MCF 10A (cell line): ENCODE results near the gene TMC8. TPM values are rescaled to one million over a fixed set of nuclear protein-coding genes. Genes with fewer than 3 reads are reported as not detected.

Experiments used
- BruUV-seq: library from RNA; stranded (reverse); fragments of 400-500 nt; replicated peaks from 2 replicates; lab custom pipeline; 2021; lab: Mats Ljungman, UMichigan
- CTCF ChIA-PET: fragments of 300-600 bp; sonication (Branson Sonifier 250); formaldehyde crosslinking; extraction: SDS; loops from one replicate; lab custom pipeline; 2021; ENCODE audit warnings: antibody characterized with exemption, inconsistent platforms; lab: Yijun Ruan, JAX
- POLR2A ChIA-PET: fragments of 300-600, 350-650 bp; sonication (Branson Sonifier 250); formaldehyde crosslinking; extraction: SDS; loops from one replicate; lab custom pipeline; 2020; ENCODE audit warnings: antibody characterized with exemption, inconsistent platforms; lab: Yijun Ruan, JAX
- DNase-seq: peaks from one replicate; pipeline ENCODE4 v3.0.0-alpha.2; 2018; ENCODE audit not compliant: unreplicated experiment
- H3K27ac Mint-ChIP-seq: one replicate; pipeline ENCODE4 v1.8.0; 2022; ENCODE audit warnings: mild to moderate bottlenecking, low read depth, mixed read lengths; ENCODE audit not compliant: unreplicated experiment
- H3K27me3 Mint-ChIP-seq: one replicate; pipeline ENCODE4 v1.8.0; 2022; ENCODE audit warnings: mixed read lengths; ENCODE audit not compliant: insufficient read depth, unreplicated experiment
- H3K36me3 Mint-ChIP-seq: one replicate; pipeline ENCODE4 v1.8.0; 2022; ENCODE audit warnings: mild to moderate bottlenecking, moderate library complexity, mixed read lengths; ENCODE audit not compliant: insufficient read depth, unreplicated experiment
- H3K4me1 Mint-ChIP-seq: one replicate; pipeline ENCODE4 v1.8.0; 2022; ENCODE audit warnings: mixed read lengths; ENCODE audit not compliant: insufficient read depth, unreplicated experiment
- H3K4me3 Mint-ChIP-seq: one replicate; pipeline ENCODE4 v1.8.0; 2022; ENCODE audit warnings: mild to moderate bottlenecking, moderate library complexity, mixed read lengths; ENCODE audit not compliant: unreplicated experiment
- H3K9me3 Mint-ChIP-seq: one replicate; pipeline ENCODE4 v1.8.0; 2022; ENCODE audit warnings: mixed read lengths; ENCODE audit not compliant: unreplicated experiment
- intact Hi-C: fragments of 100-400 bp; cut with micrococcal nuclease; formaldehyde crosslinking; loops from 2 replicates; pipeline ENCODE4 v1.14.1; 2022
- total RNA-seq: library from RNA; stranded (reverse); gene quantifications from 2 replicates; pipeline ENCODE4 v1.2.3, GENCODE V29; 2022
- TF ChIP-seq, protein P1 (sequence below): fragments of 200-600 bp; IDR thresholded peaks from one replicate; pipeline ENCODE4 v1.8.0; 2022; ENCODE audit warnings: antibody characterized with exemption, mild to moderate bottlenecking; ENCODE audit not compliant: unreplicated experiment

The TMC8 gene
- total RNA-seq, 1 experiment from 2014 or later, result not detected

DNA sequence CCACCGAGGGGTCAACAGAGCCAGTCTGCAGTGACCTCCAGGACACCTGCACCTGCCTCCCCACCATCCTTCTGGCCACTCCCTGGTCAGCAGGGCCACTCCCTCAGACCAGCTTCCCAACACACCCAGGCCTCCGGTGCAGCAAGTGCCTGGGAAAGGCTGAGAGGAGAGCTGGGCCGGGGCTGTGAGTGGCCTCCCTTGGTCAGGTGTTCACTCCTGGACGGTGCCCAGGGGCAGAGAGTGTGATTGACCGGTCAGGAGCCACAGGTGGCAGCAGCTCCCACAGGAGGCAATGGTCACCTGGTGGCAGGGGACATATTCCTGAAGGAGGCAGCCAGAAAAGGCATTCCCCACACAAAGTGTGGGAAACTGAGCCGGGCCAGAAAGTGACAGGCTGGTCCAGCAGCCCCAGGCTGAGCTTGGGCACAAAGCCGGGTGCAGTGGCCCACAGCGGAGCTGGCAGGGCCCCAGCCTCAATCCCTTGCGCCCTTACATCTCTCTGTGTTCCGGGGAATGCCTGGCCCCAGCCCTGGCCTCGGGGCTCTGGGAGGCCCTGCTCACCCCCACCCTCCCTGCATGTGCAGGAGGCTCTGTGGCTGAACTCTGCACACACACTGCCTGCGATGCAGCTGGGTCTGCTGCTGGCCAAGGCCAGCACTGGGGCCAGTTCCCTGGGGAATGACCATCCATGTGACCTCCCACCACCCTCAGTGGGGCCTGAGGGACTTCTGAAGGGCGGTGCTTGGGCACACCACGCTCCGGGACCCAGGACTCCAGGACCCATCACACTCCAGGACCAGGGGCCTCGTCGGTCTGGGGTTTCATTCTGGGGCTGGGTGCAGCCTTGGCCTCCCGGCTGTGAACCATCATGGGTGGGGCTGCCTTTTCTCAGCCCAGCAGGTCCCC lies 14.4 kb downstream of the TMC8 start:
- CTCF ChIA-PET, result interaction anchor here (0.5 to 1.0 kb wide), 4 partner anchors 17 to 1597 kb away, joined by 3 to 4 read pairs (median 4); no protein-coding TSS in a partner anchor
- Mint-ChIP-seq H3K27ac (no peak overlapping the region), H3K36me3 (no peaks in the 10 kb centered on the region), H3K4me3 (no peak overlapping the region), H3K9me3 (no peaks in the 10 kb centered on the region), H3K4me1 (peaks cover 15% of the 10 kb centered on the region), H3K27me3 (no peaks in the 10 kb centered on the region)
- intact Hi-C loops, result no loop called here
- DNase-seq, result no peak
- no TSS peak for BruUV-seq
- TF ChIP-seq, protein P1, sequence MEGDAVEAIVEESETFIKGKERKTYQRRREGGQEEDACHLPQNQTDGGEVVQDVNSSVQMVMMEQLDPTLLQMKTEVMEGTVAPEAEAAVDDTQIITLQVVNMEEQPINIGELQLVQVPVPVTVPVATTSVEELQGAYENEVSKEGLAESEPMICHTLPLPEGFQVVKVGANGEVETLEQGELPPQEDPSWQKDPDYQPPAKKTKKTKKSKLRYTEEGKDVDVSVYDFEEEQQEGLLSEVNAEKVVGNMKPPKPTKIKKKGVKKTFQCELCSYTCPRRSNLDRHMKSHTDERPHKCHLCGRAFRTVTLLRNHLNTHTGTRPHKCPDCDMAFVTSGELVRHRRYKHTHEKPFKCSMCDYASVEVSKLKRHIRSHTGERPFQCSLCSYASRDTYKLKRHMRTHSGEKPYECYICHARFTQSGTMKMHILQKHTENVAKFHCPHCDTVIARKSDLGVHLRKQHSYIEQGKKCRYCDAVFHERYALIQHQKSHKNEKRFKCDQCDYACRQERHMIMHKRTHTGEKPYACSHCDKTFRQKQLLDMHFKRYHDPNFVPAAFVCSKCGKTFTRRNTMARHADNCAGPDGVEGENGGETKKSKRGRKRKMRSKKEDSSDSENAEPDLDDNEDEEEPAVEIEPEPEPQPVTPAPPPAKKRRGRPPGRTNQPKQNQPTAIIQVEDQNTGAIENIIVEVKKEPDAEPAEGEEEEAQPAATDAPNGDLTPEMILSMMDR, result no peak
- POLR2A ChIA-PET, result interaction anchor here (0.7 to 2.7 kb wide), 5 partner anchors 8 to 171 kb away, joined by 3 to 12 read pairs (median 4); partner anchors contain the start of gene SYNGR2

DNA sequence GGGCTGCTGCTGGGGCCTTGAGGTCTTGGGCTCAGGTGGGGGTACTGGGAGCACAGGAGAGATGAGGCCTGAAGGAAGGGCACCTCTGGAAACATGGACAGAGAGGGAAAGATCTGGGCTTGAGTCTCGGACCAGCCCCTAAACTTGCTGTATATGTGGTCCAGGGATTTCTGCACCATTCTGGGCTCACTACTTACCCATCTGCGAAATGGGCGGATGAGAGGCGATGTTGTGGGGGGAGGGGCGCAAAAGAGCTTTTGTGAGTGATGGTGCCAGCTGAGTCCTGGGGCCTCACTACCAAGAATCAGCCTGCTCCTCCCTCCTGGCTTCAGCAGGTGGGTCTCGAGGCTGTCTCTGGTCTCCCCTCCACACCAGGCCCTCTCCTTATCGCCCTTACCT lies 15.9 kb downstream of the TMC8 start:
- ChIA-PET CTCF (interaction anchor here (1.0 kb wide), 1 partner anchor 276 kb away, joined by 3 read pairs; no protein-coding TSS in a partner anchor), POLR2A (no interaction called here)
- no peaks in the 10 kb centered on the region for H3K36me3 Mint-ChIP-seq
- no TSS peak for BruUV-seq
- no peak for DNase-seq
- no peak overlapping the region for H3K4me3 Mint-ChIP-seq
- intact Hi-C loops, result no loop called here
- no peak overlapping the region for H3K27ac Mint-ChIP-seq
- no peaks in the 10 kb centered on the region for H3K27me3 Mint-ChIP-seq
- peaks cover 10% of the 10 kb centered on the region for H3K4me1 Mint-ChIP-seq
- H3K9me3 Mint-ChIP-seq, result no peaks in the 10 kb centered on the region
- TF ChIP-seq, protein P1, result no peak

DNA sequence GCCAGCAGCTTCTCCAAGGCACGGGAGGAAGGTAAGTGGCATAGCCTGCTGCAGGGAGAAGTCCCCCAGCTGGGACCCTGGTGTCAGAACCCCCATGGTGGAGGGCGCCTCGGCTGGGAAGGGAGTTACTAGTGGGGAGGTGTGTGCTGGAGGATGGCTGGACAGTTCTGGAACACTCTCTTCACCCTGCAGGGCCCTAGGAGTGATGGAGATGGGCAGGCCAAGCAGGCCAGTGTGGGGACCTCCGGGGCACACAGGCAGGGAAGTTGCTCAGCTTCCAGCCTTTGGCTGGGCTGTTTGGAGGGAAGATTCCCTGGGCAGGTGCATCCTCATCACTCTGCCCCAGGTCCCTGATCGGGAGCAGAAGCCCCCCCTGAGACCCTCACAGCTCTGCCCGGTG lies 16.3 kb downstream of the TMC8 start:
- peaks cover 10% of the 10 kb centered on the region for H3K4me1 Mint-ChIP-seq
- no TSS peak for BruUV-seq
- intact Hi-C loops, result no loop called here
- H3K27ac Mint-ChIP-seq, result no peak overlapping the region
- TF ChIP-seq, protein P1, result no peak
- no peaks in the 10 kb centered on the region for H3K9me3 Mint-ChIP-seq
- ChIA-PET CTCF (interaction anchor here (1.0 kb wide), 1 partner anchor 276 kb away, joined by 3 read pairs; no protein-coding TSS in a partner anchor), POLR2A (no interaction called here)
- H3K36me3 Mint-ChIP-seq, result no peaks in the 10 kb centered on the region
- DNase-seq, result no peak
- H3K27me3 Mint-ChIP-seq, result no peaks in the 10 kb centered on the region
- no peak overlapping the region for H3K4me3 Mint-ChIP-seq

DNA sequence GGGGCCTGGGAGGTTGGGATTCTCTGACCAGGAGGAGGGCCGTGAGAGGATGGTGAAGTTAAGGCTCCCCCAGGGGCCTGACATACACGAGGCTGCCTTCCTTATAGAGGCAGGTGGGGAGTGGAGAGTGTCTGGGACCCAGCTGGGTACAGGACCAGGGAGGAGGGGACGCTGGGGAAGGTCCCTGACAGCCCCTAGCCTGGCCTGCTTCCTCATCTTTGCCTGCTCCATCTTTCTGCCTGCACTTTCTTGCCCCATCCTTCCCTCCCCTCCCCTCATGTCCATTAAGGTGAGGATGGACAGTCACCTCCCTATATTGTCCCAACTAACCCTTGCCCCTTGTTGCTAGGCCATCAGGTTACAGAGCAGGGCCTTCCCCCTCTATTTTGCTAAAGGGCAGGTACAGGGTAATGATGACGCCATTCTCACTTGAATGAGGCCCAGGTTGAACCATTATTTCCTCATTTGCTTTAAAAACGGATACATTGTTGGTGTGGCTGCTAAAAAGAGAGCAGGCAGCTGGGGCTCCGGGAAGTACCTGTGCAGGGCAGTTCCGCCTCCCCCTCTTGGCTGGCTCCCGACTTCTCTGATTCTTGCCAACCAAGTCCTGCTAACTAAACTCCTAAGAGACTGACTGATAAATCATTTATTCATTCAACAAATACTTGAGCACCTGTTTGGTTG lies 16.9 kb downstream of the TMC8 start:
- CTCF ChIA-PET, result no interaction called here
- peaks cover 10% of the 10 kb centered on the region for H3K4me1 Mint-ChIP-seq
- TF ChIP-seq, protein P1, result no peak
- POLR2A ChIA-PET, result no interaction called here
- H3K27me3 Mint-ChIP-seq, result no peaks in the 10 kb centered on the region
- no peak overlapping the region for H3K27ac Mint-ChIP-seq
- no peaks in the 10 kb centered on the region for H3K9me3 Mint-ChIP-seq
- H3K4me3 Mint-ChIP-seq, result no peak overlapping the region
- no TSS peak for BruUV-seq
- intact Hi-C loops, result no loop called here
- H3K36me3 Mint-ChIP-seq, result no peaks in the 10 kb centered on the region
- DNase-seq, result no peak
